Esophagus squamous epithelium (tissue), 4 donors: Measurements from ENCODE around the gene TMEM50B.

Experiments
- POLR2A ChIP-seq, 4 donors: fragments of 450-650 bp; IDR thresholded peaks; one replicate each; pipeline ENCODE4 v1.6.1; 2017; ENCODE audit warnings: antibody characterized with exemption in 4 of 4, mild to moderate bottlenecking in 4 of 4, moderate library complexity in 3 of 4
- TF ChIP-seq, protein P1 (sequence below), 6 experiments: fragments of 450-650 bp in 4 of 6; fragments of 200-600 bp in 2 of 6; sonication (generic) in 2 of 6; IDR thresholded peaks; one replicate each; pipeline ENCODE4 v1.5.1; 2016 to 2019; ENCODE audit warnings: antibody characterized with exemption in 6 of 6, mild to moderate bottlenecking in 4 of 6, moderate library complexity in 4 of 6

DNA sequence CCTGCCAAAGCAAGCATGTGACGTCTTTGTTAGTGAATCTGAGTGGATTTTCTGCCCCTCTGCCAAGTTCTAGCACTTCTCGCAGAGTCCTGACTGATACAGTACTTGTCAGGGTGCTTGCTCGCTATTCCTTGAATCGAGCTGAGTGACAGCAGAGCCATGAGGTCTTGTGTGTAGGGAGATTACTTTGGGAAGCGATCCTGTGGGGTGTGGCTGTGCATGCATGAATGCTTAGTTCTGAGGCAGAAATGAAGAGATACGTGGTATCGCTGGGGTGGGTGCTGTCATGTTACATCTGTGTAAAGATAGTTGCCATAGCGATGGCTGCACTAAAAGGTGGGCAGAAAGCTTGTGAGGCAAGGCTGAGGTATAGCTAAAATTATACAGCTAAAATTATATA lies 31.1 kb upstream of the TMEM50B start:
- TF ChIP-seq, protein P1, sequence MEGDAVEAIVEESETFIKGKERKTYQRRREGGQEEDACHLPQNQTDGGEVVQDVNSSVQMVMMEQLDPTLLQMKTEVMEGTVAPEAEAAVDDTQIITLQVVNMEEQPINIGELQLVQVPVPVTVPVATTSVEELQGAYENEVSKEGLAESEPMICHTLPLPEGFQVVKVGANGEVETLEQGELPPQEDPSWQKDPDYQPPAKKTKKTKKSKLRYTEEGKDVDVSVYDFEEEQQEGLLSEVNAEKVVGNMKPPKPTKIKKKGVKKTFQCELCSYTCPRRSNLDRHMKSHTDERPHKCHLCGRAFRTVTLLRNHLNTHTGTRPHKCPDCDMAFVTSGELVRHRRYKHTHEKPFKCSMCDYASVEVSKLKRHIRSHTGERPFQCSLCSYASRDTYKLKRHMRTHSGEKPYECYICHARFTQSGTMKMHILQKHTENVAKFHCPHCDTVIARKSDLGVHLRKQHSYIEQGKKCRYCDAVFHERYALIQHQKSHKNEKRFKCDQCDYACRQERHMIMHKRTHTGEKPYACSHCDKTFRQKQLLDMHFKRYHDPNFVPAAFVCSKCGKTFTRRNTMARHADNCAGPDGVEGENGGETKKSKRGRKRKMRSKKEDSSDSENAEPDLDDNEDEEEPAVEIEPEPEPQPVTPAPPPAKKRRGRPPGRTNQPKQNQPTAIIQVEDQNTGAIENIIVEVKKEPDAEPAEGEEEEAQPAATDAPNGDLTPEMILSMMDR (IDR thresholded peaks at IDR 0.05) = no peak
- TF ChIP-seq POLR2A (IDR thresholded peaks at IDR 0.05) = no peak
